Pulmonary artery endothelial cell (primary cell): Measurements from ENCODE around the gene CALD1. TPM values are rescaled to one million over a fixed set of nuclear protein-coding genes. Genes with fewer than 3 reads are reported as not detected.
"Not testable (repeated sequence)": the region's sequence is repeated elsewhere in the genome, so short reads cannot be mapped to it uniquely, and the experiment has no call there.

ENCODE experiments used
- DNase-seq: peaks from one replicate; pipeline ENCODE4 v3.0.0-alpha.2; 2011; ENCODE audit warnings: low read depth, low spot score
- total RNA-seq: library from RNA; depleted of rRNA; stranded (reverse); fragments of >200 nt; gene quantifications from 2 replicates; pipeline ENCODE4 v1.2.3, GENCODE V29; 2014

Gene CALD1
- total RNA-seq, 1 donor from 2014 or later = 308 TPM

DNA sequence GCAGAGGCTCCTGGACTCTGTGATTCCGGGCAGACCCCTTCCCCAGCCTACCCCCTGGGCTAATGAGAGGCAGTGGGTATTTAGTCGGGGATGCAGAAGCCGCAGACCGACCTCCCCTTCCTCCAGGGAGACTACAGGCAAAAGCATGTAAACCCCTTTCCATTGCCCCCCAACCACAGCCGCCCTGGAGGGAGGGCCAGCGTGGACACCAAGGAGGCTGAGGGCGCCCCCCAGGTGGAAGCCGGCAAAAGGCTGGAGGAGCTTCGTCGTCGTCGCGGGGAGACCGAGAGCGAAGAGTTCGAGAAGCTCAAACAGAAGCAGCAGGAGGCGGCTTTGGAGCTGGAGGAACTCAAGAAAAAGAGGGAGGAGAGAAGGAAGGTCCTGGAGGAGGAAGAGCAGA lies 167.9 kb downstream of the CALD1 start:
- no peak for DNase-seq

DNA sequence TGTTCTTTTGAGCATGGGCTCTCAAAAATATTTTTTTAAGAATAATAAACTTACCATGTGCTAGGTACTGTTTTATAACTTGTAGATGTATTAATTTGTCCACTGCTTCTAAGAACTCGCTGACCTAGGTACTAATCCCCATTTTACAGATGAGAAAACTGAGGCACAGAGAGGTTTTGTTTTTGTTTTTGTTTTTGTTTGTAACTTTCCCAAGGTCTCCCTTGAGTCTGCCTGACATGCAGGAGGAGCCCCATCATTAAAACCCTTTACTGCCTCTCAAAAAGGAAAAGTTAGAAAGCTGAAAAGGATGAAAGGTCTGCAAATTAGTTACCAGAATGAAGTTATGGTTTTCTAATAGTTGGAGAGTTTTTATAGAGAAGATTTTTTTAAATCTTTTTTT lies 168.4 kb downstream of the CALD1 start:
- DNase-seq = no peak

DNA sequence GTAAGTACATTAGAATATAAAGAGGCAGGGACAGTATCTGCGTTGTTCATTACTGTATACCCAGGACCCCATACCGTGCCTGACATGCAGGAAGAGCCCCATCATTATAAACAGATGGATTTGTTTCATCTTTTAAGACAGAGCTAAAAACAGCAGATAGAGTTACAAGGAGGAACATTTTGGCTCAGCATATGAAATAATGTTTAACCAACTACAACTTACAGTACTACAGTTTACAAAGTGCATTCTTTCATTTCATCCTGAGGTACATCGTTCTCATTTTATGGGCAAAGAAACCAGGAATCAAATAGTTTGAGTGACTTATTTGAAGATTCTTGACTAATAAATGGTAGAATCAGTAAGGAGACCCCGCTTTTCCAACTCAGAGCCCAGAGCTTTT lies 168.8 kb downstream of the CALD1 start:
- DNase-seq = no peak

DNA sequence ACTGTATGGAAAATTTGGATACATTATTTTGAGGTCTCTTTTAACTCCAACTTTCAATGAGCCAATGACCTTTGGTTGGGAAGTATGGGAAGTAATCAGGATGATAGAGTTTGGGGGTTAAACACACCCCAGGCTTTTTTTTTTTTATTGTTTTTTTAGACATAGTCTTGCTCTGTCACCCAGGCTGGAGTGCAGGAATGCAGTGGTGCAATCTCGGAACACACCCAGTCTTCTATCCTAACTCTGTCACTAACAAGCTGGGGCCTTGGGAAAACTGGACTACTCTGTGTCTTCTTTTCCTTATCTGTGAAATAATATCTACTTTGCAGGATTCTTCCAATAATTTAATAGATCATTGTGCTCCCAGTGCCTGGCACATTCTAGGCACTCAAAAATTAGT lies 169.3 kb downstream of the CALD1 start:
- DNase-seq = no peak

DNA sequence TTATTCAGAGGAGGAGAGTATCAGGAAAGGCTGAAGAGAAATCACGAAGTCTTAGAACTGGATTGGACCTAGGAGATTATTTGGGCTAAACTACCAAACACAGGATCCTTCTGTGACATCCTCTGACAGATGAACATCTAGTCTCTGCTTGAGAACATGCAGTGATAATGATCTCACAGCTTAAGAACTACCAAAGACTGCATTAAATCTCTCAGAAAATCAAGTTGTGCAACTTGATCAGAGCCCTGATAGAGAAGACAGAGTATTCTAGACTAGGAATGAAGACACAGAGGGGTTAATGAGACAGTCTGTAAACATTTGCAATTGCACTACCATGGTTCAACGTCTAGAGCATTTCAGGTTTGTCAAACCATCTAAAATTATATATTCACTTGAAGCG lies 169.7 kb downstream of the CALD1 start:
- no peak for DNase-seq

DNA sequence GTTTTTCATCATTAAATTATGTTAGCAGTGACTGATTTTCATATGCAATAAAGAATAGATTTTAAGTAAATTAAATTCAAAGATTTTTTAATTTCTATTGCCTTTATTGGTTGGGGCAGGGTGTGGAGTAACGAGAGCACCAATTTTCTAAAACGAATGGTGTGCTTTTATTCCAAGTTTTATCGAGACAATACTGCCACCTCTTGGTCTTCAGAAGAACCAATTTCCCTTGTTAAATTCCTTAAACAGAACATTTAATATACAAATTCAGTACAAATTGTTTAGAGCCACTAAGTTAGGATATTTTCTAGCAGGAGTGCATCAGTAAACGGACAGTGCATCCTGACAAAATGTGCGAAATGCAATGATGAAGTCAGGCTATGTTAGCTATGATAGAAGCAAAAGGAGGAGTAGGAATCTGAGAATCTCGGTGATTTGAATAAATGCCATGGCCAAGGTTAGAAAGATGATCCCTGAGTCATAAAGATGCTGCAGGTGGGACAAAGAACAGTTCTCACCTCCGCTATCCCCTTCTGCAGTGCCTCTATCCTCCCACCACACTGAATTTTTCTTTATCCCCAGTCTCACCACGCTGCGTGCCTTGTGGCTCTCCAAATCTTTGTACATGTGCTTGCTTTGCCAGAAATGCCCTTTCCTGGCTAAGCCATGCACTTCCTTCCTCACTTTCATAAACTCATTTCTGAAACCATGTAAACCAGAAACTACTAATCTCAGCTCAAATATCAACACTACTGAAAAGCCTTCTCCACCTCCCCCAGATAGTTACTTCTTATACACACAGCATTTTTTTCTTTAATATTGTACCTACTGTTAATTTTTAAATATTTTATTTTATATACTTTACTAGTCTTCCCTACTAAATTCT lies 175.0 kb downstream of the CALD1 start:
- DNase-seq = no peak

DNA sequence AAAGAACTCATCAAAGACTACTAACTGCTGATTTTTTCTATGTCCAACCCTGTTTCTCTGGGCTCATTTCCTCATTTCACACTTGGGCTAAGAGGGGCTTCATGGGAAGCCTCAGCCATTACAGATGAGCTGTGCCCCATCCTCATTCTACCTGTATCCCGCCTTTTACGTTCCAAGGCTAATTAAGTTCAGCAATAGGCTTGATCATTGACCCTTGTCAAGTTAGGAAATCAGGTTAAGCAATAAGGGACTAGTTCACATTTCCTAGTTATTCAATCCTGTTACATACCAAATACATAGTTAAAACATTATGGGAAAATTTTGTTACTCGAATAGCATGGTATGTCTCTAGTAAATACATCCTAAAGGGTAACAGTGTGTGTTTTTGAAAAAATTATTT lies 177.6 kb downstream of the CALD1 start:
- DNase-seq = no peak

DNA sequence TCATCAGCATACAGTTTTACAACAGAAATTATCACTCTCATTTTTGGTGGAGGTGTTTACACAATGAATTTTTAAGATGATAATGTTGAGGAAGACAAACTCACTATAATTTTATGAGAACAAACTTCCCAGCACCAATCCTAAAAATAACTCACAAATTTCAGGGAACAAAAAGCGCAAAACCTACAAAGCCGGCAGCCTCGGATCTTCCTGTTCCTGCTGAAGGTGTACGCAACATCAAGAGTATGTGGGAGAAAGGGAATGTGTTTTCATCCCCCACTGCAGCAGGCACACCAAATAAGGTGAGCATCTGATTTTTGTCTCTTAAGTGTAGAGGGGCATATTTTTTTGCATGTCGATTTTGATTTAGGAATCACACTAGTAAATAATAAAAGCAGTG lies 180.4 kb downstream of the CALD1 start:
- DNase-seq = no peak

DNA sequence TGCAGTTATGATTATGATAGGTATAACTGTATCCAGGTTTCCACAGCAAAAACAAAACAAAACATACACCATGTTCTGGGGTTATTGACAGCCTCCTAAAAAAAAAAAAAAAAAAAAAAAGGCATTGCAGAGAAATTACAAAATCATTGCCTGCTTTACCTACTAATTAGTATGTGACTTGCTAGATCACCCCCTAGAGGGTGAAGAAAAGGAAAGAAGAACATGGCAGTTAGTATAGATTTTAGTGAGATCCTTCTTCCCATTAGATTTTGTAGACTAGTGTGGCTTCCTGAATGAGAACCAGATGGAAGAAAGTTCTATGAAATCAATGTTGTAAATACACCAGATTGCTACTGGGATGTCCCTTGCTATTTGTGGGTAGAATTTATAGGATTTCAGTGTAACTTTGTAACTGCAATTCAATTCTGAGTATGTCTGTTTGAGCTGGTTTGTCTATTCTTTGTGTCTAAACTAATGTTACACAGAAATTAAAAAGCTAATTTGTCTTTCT lies 182.9 kb downstream of the CALD1 start:
- DNase-seq = no peak

DNA sequence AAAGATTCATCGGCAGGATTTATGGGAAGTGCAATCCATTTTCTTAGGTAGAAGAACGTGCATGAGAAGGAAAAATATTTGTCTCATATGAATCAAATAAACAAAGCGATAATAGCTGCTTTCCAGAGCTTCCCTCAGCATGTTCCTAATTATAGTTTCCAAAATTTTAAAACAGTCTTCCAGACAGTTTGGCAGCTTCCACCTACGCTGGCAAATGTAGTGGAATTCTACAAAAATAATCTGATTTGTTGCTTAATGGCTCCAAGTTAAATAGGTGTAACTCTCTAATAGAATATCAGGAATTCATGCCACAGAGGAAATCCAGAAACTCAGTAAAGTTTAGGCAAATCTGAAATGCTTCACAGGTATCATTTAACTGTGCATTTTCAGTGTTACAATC lies 183.6 kb downstream of the CALD1 start:
- no peak for DNase-seq

DNA sequence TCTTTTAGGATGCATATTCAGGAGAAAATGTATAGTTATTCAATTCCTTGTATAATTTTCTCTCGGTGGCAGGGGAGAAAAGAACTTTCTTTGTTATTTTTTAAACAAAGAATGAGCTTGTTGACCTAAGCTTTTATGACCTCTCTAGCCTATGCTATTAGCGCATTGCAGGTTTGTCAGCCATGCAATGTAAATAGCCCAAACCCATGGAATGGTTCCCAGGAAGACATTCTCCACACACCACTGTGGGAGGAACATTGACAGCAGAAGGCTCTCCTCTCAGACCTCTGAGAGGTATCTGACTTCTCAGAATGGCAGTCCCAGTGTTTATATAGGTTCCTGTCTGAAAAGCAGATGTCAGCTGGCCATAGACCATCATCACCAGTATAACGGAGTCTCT lies 187.3 kb downstream of the CALD1 start:
- no peak for DNase-seq

DNA sequence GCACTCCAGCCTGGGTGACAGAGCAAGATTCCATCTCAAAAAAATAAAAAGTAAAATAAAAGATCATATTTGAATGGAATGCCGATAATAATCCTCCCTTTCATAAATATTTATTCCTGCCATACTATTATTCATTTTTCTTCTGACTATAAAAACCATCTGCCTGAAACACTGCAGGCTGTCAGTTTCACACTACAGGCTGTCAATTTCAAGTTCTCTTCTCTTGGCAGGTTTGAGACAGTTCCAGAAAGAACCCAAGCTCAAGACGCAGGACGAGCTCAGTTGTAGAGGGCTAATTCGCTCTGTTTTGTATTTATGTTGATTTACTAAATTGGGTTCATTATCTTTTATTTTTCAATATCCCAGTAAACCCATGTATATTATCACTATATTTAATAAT lies 188.7 kb downstream of the CALD1 start:
- DNase-seq = no peak

DNA sequence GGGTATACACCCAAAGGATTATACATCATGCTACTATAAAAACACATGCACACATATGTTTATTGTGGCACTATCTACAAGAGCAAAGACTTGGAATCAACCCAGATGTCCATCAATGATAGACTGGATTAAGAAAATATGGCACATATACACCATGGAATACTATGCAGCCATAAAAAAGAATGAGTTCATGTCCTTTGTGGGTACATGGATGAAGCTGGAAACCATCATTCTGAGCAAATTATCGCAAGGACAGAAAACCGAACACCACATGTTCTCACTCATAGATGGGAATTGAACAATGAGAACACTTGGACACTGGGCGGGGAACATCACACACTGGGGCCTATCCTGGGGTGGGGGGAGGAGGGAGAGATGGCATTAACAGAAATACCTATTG lies 202.2 kb downstream of the CALD1 start:
- not testable (repeated sequence) for DNase-seq

DNA sequence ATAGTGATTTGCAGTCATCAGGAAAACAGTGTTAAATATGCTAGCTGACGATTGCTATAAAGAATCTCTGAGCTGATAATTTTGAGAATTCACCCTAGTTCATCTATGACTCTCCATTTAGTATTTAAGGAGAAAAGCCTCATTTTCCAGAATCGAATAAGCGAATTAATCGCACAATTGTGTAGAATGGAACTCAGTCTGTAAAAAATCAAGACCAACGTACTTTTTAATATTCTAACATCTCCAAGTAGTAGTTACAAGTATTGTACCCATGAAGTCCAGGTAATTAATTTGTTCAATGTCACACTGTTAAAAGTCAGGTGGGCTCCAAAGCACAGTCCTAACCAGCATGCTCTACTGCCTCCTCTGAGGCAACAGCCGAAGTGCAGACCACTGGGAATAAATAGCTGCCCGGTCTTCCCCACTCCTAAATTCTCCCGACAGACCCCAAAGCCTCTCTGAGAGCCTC lies 206.5 kb downstream of the CALD1 start:
- no peak for DNase-seq

DNA sequence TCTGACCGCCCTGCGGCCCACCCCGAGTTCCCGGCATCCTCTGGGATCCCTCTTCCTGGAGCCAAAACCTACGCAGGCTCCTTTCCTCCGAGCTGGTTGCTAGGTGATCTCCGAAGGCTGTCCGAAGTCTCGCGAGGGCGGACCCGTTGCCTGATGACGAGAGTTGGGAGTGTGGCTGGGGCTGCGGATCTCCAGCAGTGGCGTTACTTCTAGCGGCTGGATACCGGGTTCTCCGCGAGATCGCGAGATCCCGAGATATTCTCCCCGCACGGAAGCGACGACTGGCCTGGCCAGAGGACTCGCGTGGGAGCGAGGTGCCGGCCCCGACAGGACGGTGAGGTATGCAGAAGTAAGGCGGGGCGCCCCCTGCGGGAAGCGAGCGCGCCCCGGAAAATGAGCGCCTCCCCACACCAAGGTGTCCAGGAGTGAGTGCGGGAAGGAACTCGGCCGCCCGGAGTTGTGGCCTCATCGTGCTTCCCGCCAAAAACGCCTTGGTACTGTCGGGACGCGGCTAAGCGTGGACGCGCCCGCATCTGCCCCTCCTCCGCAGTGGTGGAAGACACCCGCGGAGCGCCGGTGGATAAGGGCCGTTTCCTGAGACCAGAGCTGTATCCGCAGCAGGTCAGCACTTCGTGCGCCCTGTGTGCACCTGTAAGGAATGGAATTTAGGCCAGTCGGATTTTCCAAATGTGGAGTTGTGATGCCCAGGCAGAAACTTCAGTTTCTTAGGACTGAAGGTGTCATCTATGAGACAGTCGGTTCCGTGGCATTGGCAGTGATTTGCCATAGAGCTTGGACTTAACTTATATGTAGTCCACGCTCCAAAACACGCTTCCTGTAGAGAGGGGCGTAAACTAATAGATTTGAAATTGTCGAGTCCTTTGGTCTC lies 207.2 kb downstream of the CALD1 start, which contains the start of gene AGBL3:
Gene AGBL3, plus strand, starts transcription at position 146 of the 889 bp plus-strand sequence. CDS start 1,426 bp downstream, outside the sequence.
- DNase-seq = peak; percentile 78

DNA sequence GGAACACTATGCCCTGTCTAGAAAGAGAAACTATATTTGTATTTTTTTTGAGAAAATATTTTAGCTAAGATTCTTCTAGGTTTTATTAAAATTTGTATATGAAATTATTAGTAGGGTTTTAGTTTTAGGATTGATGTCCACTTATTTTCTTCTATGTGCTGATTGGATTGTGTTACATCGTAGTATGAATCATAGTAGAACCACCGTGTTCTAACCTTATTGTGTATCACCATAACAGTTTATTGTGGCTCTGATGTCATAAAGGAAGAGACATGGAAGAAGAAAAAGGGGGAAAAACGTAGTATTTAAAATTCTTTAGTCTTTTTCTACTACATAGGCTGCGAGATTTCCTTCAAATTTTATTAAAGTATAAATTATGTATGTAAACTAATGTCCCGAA lies 208.7 kb downstream of the CALD1 start:
- DNase-seq = no peak

DNA sequence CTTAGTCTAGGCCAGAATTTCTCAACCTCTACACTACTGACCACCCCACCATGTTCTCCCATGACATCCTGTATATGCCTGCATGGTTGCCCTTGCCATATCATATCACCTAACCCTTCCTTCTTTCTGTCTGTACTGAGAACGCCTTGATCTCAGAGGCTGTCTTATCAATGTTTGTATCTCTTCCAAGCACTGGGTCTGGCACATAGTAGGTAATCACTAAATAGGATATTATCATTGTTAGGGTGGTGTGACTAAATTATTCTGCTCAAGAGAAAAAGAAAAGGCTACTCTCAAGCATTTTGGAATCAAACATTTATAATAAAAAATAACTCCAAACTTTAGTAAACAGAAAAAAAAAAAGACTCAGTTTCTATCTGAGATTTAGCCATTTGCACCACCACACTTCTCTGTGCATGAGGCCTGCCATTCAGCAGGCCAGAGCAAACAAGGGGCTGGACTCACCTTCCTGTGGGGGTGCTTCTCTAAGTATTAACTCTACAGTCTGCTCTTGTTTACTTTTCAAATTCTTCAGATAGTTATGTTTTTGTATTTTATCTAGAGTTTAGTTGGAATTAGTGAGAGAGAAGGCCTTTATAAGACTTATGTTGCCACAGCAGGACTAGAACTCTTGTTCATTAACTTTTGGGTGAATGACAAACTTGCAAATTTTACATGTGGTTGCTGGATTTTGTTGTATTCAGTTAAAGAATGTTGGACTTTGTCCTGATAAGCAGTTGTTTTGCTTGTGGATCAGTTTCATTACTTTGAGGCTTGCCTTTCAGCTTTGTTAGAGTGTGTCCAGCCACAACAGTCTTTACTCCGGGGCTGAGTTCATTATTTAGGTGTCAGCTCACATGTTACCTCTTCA lies 212.3 kb downstream of the CALD1 start:
- no peak for DNase-seq

DNA sequence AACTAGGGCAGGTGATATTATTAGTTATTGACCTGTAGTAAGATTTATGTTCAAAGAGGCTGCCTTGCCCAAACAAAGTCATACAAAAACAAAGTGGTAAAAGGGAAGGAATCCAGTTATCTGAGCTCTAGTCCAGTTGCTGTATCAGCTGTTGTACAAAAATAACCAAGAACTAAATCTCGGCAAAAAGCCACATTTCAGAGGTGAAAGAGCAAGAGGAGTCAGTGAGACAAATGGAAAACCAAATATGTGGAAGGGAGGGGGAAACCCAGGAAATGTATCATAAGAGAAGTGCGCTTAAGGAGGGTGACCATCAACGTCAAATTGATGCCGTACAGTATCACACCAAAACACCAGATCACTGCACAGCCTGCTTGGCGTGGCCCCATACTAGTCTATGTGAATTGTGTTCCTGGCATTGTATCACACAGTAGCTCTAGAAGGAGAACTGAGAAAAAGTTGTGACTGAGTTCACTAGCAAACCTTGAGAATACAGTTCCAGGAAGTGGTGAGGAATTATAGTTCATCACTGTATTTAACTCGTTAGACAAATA lies 213.3 kb downstream of the CALD1 start:
- peak; percentile 15 for DNase-seq

DNA sequence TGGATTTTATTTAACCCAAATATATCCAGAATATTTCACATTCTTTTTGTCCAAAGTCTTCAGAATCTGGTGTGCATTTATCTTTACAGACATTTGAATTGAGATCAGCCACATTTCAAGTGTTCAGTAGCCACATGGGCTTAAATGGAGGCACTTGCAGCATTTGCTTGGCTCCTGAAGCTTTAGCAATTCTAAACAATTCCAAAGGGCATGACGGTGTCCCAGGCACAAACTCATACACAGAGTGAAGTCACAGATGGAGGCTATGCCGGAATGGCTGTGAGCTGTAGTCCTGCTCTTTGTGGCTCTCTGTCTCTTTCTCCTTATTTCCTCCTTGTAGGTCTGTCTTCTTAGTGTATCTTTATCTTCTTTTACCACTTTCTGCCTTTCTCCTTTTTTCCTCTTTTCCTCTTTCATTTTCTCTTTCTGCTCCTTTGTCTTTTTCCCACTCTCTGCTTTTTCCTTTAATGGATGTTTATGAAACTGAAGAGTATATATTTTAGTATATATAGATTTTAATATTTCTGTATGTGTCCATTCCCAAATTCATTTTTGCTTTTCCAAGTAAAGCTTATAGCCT lies 214.5 kb downstream of the CALD1 start:
- no peak for DNase-seq
